Mucosa of descending colon (tissue), 3 donors: ENCODE measurements around the gene NRL. TPM values are rescaled to one million over a fixed set of nuclear protein-coding genes. Genes with fewer than 3 reads are reported as not detected.
A peak's percentile ranks its signal among the peaks of the same experiment; 100 is the strongest.

Source experiments
- ATAC-seq: fragments of 200-7000 bp; cut with Tn5 transposase; one replicate; pipeline ENCODE4 v1.9.1; 2020; ENCODE audit warnings: mild to moderate bottlenecking, moderate library complexity
- DNase-seq, 3 donors: peaks; one replicate each; pipeline ENCODE4 v3.0.0-alpha.2; 2020
- H3K36me3 ChIP-seq: fragments of 200-600 bp; one replicate; pipeline ENCODE4 v1.8.0; 2021; ENCODE audit warnings: low read depth, mild to moderate bottlenecking
- H3K4me1 ChIP-seq: fragments of 200-600 bp; one replicate; pipeline ENCODE4 v1.8.0; 2021; ENCODE audit warnings: low read depth, mild to moderate bottlenecking
- H3K4me3 ChIP-seq: fragments of 200-600 bp; one replicate; pipeline ENCODE4 v1.8.0; 2021; ENCODE audit warnings: mild to moderate bottlenecking
- H3K9me3 ChIP-seq: fragments of 200-600 bp; one replicate; pipeline ENCODE4 v1.8.0; 2021; ENCODE audit warnings: mild to moderate bottlenecking
- intact Hi-C, 2 donors: fragments of 100-400 bp; cut with DNase I in 1 of 2; cut with micrococcal nuclease in 1 of 2; formaldehyde crosslinking; loops; one replicate each; pipeline versions ENCODE4 v1.11.0 to v1.11.1; 2022; cut with DNase I, micrococcal nuclease
- total RNA-seq, 3 donors: library from RNA; stranded (reverse); fragmentation: NEBNext Ultra II Directional in 2 of 3; extraction: Animal tissue kit (Norgen Biotek cat#: 25700) in 2 of 3; gene quantifications; one replicate each; pipeline versions ENCODE4 v1.2.1 to v1.2.4, GENCODE V29; 2021 to 2023
- TF ChIP-seq, protein P1 (sequence below): fragments of 200-600 bp; IDR thresholded peaks from one replicate; pipeline ENCODE4 v1.8.0; 2022; ENCODE audit warnings: antibody characterized with exemption, mild to moderate bottlenecking
- donor health status: DM: no; HTN: no; CAD: no; lungs with moderate emphysema.
- donor health status: DM: no; HTN: no; CAD: no.
- donor health status: DM: no; HTN: yes; CAD: no.

Gene NRL
- total RNA-seq, 3 donors from 2014 or later: 2.3 to 4.5 (median 2.8) TPM

DNA sequence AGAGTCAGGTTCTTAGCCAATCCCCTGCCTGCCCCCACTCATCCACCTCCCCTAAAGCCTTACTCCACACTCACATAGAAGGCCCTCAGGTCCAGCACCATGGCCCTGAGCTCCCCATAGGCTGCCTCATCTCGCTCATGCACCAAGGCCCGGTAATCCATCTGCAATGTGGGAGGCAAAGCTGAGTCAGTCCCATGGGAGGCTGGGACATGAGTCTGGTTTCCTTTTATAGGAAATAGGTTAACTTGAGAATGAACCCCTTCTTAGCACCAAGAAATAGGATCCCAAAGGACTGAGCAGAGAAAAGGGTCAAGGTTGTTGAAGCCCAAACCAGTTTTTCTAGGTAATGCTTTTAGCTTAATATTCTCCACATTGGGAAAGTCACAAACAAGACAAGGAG is 28.8 kb upstream of the NRL start:
- Histone ChIP-seq H3K9me3 (no peaks in the 10 kb centered on the region), H3K36me3 (peaks cover 3% of the 10 kb centered on the region), H3K4me1 (peaks cover 47% of the 10 kb centered on the region), H3K4me3 (no peak overlapping the region)
- ATAC-seq (no peak), DNase-seq (no peak)
- intact Hi-C loops: no loop called here
- TF ChIP-seq, protein P1, sequence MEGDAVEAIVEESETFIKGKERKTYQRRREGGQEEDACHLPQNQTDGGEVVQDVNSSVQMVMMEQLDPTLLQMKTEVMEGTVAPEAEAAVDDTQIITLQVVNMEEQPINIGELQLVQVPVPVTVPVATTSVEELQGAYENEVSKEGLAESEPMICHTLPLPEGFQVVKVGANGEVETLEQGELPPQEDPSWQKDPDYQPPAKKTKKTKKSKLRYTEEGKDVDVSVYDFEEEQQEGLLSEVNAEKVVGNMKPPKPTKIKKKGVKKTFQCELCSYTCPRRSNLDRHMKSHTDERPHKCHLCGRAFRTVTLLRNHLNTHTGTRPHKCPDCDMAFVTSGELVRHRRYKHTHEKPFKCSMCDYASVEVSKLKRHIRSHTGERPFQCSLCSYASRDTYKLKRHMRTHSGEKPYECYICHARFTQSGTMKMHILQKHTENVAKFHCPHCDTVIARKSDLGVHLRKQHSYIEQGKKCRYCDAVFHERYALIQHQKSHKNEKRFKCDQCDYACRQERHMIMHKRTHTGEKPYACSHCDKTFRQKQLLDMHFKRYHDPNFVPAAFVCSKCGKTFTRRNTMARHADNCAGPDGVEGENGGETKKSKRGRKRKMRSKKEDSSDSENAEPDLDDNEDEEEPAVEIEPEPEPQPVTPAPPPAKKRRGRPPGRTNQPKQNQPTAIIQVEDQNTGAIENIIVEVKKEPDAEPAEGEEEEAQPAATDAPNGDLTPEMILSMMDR: no peak

DNA sequence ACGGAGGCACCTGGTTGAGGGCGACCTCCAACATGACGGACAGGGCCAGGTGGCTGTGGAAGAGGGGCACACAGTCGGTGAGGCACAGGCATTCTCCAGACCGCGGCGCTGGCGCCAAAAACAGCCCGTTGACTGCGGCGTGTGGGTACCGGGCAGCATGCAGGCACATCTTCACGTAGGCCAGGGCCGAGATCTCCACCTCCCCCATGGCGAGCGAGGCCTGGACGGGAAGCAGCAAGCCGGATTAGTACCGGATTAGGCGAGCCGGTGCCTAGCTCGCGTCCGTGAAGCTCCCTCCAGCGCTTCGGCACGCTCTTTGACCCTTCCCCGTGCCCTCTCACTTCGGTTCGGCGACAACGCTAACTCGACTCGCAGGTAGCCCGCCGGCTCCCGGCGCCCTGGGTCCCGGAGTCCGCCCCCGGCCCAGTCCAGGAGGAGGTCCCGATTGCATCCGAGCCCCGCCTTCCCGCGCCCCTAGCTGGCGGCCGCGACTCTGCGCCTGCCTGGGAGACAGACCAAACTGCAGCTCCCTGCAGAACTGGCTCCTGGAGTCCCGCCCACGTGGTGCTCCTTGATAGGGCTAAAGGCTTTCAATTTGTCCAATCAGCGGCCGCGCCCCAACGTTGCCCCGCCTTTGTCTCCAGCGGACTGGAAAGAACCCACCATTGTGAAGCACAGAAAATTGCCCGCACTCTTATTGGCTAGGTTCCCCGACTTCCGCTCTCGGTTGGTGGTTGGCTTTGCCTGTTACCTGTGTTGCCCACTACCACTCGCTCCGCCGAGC is 26.5 kb upstream of the NRL start, which contains the start of gene EMC9:
EMC9 (minus strand) TSS at position 495 of the 784 bp plus-strand sequence; CDS start at position 208, 287 bp downstream.
- ATAC-seq (peak; percentile 89), DNase-seq (peak; percentile 100)
- intact Hi-C loops: no loop called here
- Histone ChIP-seq H3K4me3 (peak within 1 kb of the TSS; percentile 46), H3K9me3 (no peaks in the 10 kb centered on the region), H3K4me1 (peaks cover 58% of the 10 kb centered on the region), H3K36me3 (no peaks in the 10 kb centered on the region)
- TF ChIP-seq, protein P1: peak; percentile 64

DNA sequence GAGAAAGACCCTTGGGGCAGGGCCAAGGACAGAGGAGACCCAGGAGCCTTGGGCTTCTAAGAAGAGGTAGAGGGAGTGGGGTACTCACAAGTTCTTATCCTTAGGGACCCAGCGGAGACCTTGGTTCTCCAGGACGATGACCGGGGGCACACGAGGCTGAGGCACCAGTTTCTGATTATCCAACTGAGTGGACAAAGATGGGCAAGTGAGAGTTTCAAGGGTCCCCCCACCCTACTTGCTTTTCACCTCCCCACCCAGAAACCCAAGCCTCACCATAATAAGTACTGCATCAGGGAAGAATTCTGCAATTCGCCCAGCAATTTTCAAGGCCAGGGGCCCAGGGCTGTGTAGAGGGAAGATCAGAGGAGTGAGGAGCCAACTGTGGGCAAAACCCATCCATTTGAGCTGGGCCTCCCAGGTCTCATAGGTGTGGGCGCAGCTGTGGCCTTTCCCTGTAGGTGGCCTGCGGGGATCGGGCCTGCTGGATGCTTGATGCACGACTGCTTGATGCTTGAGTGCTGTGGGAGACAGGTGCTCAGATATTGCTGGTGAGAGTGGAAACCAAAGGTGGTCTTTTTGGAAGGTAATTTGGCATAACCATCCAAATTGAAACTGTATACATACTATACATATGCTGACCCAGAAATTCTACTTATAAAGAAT is 24.7 kb upstream of the NRL start:
- ATAC-seq (no peak), DNase-seq (no peak)
- no peak overlapping the region for H3K4me3 ChIP-seq
- no peaks in the 10 kb centered on the region for H3K36me3 ChIP-seq
- no peaks in the 10 kb centered on the region for H3K9me3 ChIP-seq
- intact Hi-C loops: no loop called here
- H3K4me1 ChIP-seq: peaks cover 44% of the 10 kb centered on the region
- TF ChIP-seq, protein P1: no peak

DNA sequence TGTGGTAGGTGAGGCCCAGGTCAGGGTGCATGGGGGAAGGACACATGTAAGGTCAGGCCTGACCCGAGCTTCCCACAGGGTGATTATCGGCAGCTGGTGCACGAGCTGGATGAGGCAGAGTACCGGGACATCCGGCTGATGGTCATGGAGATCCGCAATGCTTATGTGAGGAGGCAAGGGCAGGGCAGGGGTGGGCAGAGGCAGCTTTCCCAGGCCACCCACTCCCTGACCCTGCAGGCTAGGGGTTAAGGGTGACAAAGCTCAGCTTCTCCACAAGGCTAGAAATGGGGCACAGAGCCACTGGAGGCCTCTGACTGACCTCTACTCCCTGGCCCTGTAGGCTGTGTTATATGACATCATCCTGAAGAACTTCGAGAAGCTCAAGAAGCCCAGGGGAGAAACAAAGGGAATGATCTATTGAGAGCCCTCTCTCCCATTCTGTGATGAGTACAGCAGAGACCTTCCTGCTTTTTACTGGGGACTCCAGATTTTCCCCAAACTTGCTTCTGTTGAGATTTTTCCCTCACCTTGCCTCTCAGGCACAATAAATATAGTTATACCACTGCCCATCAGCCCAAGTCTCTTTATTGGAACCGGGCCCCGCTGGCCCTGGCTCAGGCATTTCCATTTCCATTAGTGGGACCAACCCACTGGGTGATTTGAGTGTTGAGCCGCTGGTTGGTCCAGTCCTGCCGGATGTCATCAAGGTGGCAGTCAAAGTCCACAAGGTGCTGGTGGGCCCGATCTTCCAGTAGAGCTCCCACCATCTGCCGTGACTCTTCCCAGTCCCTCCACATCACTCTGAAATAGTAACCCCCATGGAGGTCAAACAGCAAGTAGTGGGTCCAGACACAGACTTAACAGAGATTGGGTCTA is 23.9 kb upstream of the NRL start:
- Histone ChIP-seq H3K4me1 (peaks cover 44% of the 10 kb centered on the region), H3K36me3 (no peaks in the 10 kb centered on the region), H3K9me3 (no peaks in the 10 kb centered on the region), H3K4me3 (no peak overlapping the region)
- intact Hi-C loops: no loop called here
- no peak for ATAC-seq
- DNase-seq: no peak
- TF ChIP-seq, protein P1: no peak

DNA sequence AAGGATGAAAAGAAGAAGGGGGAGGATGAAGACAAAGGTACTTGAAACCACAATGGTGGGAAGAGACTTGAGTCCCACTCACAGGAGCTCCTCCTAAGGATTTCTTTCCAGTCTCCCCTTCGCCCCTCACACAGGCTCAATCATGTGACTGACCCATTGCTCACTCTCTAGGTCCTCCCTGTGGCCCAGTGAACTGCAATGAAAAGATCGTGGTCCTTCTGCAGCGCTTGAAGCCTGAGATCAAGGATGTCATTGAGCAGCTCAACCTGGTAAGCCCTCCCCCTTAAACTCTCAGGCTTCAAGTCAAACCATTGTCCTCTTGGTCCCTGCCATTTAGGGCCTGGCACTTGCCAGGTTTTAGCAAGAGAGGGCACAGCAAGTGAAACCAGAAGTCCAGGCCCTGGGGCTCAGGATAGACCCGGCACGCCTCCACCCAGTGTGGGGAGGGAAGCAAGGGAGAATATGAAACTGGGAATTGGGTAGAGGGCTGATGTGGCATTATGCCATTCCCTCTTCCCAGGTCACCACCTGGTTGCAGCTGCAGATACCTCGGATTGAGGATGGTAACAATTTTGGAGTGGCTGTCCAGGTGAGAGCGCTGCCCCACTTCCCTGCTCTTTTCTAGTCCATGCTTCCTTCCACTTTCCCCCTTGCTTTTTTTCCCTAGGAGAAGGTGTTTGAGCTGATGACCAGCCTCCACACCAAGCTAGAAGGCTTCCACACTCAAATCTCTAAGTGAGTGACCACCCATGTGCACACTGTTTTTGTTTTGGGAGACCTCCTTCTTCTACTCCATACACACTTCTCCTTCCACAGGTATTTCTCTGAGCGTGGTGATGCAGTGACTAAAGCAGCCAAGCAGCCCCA is 23.0 kb upstream of the NRL start:
- DNase-seq: no peak
- no peak for ATAC-seq
- TF ChIP-seq, protein P1: no peak
- intact Hi-C loops: no loop called here
- H3K9me3 ChIP-seq: no peaks in the 10 kb centered on the region
- H3K4me1 ChIP-seq: peaks cover 43% of the 10 kb centered on the region
- H3K36me3 ChIP-seq: no peaks in the 10 kb centered on the region
- H3K4me3 ChIP-seq: no peak overlapping the region
